Testis (tissue), 2 donors: ENCODE measurements around the gene ICAM1.

Source experiments
- POLR2A ChIP-seq: fragments of 450-650 bp; IDR thresholded peaks from one replicate; pipeline ENCODE4 v1.6.1; 2017; ENCODE audit warnings: antibody characterized with exemption, mild to moderate bottlenecking, moderate library complexity
- TF ChIP-seq, protein P1 (sequence below), 3 experiments: fragments of 450-650 bp in 2 of 3; fragments of 200-600 bp in 1 of 3; sonication (generic) in 1 of 3; IDR thresholded peaks; one replicate each; pipeline ENCODE4 v1.5.1; 2016 to 2019; ENCODE audit warnings: antibody characterized with exemption in 3 of 3, mild to moderate bottlenecking in 2 of 3, moderate library complexity in 1 of 3

GRCh38 chr19:10328558-10329429 lies 57.9 kb downstream of the ICAM1 start:
- TF ChIP-seq, protein P1, sequence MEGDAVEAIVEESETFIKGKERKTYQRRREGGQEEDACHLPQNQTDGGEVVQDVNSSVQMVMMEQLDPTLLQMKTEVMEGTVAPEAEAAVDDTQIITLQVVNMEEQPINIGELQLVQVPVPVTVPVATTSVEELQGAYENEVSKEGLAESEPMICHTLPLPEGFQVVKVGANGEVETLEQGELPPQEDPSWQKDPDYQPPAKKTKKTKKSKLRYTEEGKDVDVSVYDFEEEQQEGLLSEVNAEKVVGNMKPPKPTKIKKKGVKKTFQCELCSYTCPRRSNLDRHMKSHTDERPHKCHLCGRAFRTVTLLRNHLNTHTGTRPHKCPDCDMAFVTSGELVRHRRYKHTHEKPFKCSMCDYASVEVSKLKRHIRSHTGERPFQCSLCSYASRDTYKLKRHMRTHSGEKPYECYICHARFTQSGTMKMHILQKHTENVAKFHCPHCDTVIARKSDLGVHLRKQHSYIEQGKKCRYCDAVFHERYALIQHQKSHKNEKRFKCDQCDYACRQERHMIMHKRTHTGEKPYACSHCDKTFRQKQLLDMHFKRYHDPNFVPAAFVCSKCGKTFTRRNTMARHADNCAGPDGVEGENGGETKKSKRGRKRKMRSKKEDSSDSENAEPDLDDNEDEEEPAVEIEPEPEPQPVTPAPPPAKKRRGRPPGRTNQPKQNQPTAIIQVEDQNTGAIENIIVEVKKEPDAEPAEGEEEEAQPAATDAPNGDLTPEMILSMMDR (IDR thresholded peaks at IDR 0.05): no peak
- TF ChIP-seq POLR2A: no peak
